ENCODE results near the gene KRT14. TPM values are rescaled to one million over a fixed set of nuclear protein-coding genes. Genes with fewer than 3 reads are reported as not detected.
A peak's percentile ranks its signal among the peaks of the same experiment; 100 is the strongest.

The KRT14 gene
- total and polyA plus RNA-seq, 2 experiments from 2014 or later: not detected

DNA sequence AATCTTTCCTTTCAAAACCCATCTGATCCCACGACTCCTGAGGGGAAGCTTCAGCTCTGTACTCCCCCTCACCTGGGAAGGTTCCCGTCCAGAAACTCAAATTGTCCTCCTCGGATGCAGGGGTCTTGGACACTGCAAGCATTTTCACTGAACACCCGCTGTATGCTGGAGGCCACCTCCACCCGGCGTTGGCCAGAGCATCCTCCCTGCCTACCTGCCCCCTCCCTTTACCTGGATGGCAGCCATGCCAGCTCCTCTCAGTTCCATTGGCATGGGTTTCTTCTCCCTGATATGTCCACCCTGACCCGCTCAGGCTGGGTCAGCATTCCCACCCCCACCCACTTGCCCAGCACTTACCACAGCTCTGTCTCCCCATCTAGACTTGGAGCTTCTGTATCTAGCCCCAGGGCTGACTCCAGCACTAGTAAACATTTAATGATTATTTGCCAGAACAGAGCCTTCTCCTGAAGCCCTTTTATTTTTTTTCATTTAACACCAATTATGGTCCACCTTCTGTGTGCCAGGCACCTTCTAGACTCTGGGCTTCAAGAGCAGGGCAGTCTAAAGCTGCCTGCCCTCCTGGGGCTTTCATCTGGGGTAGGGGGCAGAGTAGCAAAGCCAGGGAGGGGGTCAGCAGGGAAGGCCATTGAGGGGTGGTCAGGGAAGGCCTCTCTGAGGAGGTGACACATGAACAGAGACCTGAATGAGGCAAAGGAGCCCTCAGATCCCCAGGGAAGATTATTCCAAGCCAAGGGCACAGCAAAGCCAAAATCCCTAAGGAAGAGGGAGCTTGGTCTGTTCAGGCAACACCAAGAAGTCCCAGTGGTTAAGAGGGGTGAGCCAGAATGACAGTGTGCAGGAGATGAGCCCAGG lies 49.7 kb downstream of the KRT14 start (continued):
- no peak for TF ChIP-seq STAT1 (IDR thresholded peaks at IDR 0.05; ENCODE audit: unreplicated experiment)
- TF ChIP-seq, protein P1, sequence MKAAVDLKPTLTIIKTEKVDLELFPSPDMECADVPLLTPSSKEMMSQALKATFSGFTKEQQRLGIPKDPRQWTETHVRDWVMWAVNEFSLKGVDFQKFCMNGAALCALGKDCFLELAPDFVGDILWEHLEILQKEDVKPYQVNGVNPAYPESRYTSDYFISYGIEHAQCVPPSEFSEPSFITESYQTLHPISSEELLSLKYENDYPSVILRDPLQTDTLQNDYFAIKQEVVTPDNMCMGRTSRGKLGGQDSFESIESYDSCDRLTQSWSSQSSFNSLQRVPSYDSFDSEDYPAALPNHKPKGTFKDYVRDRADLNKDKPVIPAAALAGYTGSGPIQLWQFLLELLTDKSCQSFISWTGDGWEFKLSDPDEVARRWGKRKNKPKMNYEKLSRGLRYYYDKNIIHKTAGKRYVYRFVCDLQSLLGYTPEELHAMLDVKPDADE (IDR thresholded peaks at IDR 0.05): no peak
- TF ChIP-seq CREB1 (CRISPR knock-in tag; IDR thresholded peaks at IDR 0.05; ENCODE audit: low read depth): no peak
- no peak for TF ChIP-seq EZH2phosphoT487 (IDR thresholded peaks at IDR 0.05; ENCODE audit: unreplicated experiment)
- no peak for TF ChIP-seq EZH2 (IDR thresholded peaks at IDR 0.05; ENCODE audit: low read depth, unreplicated experiment)

DNA sequence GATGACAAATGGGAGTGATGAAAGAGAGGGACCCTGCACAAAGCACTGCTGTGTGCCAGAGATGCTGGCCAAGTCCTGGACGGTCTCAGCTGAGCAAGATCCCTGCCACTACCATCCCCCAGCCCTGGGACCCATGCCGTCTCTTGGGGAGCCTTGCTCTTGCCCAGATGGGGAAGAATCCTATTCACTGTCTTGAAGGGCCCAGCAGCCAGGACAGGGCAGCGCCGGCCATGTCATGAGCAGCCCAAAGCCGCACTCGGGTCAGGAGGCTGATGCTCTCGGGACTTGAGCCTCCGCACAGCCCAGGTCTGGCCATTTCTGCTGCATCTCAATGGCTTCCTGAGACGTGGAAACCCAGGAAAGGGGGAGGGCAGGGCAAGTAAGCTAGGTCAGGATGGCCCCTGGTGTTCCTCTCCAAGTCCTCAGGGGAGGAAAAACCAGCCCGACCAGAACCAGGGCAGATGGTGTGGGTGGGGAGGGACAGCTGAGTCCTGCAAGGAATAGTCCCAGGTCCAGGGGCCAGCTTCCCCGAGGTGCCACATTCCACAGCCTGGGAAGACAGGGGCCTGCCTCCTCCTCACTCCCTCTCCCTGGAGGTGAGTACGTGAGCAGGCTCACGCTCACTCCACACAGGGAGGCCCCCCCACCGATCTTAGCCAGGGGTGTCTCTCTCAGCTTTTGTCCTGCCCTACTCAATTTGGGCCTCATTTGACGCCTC lies 50.8 kb downstream of the KRT14 start:
- Histone ChIP-seq H3K27me3 (ENCODE audit: insufficient read depth) (no peaks in the 10 kb centered on the region), H3F3A (replicated peaks; ENCODE audit: low read depth) (no peaks in the 10 kb centered on the region), H3K27ac (ENCODE audit: low read depth) (no peak overlapping the region), H3K4me3 (no peak overlapping the region), H3K4me1 (ENCODE audit: insufficient read depth) (peaks cover 4% of the 10 kb centered on the region; the same call in 1 of the 2 replicates), H3K36me3 (ENCODE audit: insufficient read depth) (no peaks in the 10 kb centered on the region), H3K4me2 (no peak overlapping the region), H3K79me2 (replicated peaks; ENCODE audit: insufficient read depth) (no peaks in the 10 kb centered on the region), H2AFZ (no peak overlapping the region), H4K20me1 (replicated peaks; ENCODE audit: insufficient read depth) (no peaks in the 10 kb centered on the region), H3K9me2 (ENCODE audit: insufficient read depth) (no peaks in the 10 kb centered on the region)
- H3K36me3 Mint-ChIP-seq (ENCODE audit: low read depth): no peaks in the 10 kb centered on the region
- TF ChIP-seq CREB1 (CRISPR knock-in tag; IDR thresholded peaks at IDR 0.05; ENCODE audit: low read depth) (no peak), POLR2AphosphoS5 (IDR thresholded peaks at IDR 0.05; ENCODE audit: low read depth) (no peak), ZNF331 (CRISPR knock-in tag; IDR thresholded peaks at IDR 0.05; ENCODE audit: low read depth) (no peak), EZH2 (IDR thresholded peaks at IDR 0.05; ENCODE audit: low read depth, unreplicated experiment) (no peak), EZH2phosphoT487 (IDR thresholded peaks at IDR 0.05; ENCODE audit: unreplicated experiment) (no peak)
- TF ChIP-seq, protein P2, sequence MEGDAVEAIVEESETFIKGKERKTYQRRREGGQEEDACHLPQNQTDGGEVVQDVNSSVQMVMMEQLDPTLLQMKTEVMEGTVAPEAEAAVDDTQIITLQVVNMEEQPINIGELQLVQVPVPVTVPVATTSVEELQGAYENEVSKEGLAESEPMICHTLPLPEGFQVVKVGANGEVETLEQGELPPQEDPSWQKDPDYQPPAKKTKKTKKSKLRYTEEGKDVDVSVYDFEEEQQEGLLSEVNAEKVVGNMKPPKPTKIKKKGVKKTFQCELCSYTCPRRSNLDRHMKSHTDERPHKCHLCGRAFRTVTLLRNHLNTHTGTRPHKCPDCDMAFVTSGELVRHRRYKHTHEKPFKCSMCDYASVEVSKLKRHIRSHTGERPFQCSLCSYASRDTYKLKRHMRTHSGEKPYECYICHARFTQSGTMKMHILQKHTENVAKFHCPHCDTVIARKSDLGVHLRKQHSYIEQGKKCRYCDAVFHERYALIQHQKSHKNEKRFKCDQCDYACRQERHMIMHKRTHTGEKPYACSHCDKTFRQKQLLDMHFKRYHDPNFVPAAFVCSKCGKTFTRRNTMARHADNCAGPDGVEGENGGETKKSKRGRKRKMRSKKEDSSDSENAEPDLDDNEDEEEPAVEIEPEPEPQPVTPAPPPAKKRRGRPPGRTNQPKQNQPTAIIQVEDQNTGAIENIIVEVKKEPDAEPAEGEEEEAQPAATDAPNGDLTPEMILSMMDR (conservative IDR thresholded peaks at IDR 0.05; ENCODE audit: low read depth in 2 of 2): no peak
- H3K27ac Mint-ChIP-seq: no peak overlapping the region
- no peaks in the 10 kb centered on the region for H3K9me3 Mint-ChIP-seq
- peaks cover 37% of the 10 kb centered on the region for H3K4me1 Mint-ChIP-seq
- peak; percentile 48 for ATAC-seq
- DNase-seq (ENCODE audit: low spot score): no peak
- no peak overlapping the region for H3K4me3 Mint-ChIP-seq
- peaks cover 11% of the 10 kb centered on the region for H3K27me3 Mint-ChIP-seq (ENCODE audit: insufficient read depth, low read depth, poor library complexity)
